ENCODE measurements around the gene AK9.
"Not testable (repeated sequence)": the region's sequence is repeated elsewhere in the genome, so short reads cannot be mapped to it uniquely, and the experiment has no call there.

AK9 gene

GRCh38 chr6:109686566-109687265 lies 4.3 kb downstream of the AK9 start:
- ATAC-seq = no peak
- no peak for TF ChIP-seq ESRRG (CRISPR knock-in tag; IDR thresholded peaks at IDR 0.05)
- no peak for TF ChIP-seq RARB (CRISPR knock-in tag; IDR thresholded peaks at IDR 0.05)
- no peak for TF ChIP-seq SNAI2 (CRISPR knock-in tag; IDR thresholded peaks at IDR 0.05)
- TF ChIP-seq ZNF8 (CRISPR knock-in tag; IDR thresholded peaks at IDR 0.05) = no peak
- no peak for TF ChIP-seq ISL1 (CRISPR knock-in tag; IDR thresholded peaks at IDR 0.05)
- no peak for TF ChIP-seq CSRNP3 (CRISPR knock-in tag; IDR thresholded peaks at IDR 0.05)
- no peak for TF ChIP-seq ZFP3 (CRISPR knock-in tag; IDR thresholded peaks at IDR 0.05)
- TF ChIP-seq PPARA (CRISPR knock-in tag; IDR thresholded peaks at IDR 0.05; ENCODE audit: borderline replicate concordance) = no peak
- no peak for TF ChIP-seq ARNTL (CRISPR knock-in tag; IDR thresholded peaks at IDR 0.05; ENCODE audit: borderline replicate concordance, low read depth)
- TF ChIP-seq PATZ1 (CRISPR knock-in tag; IDR thresholded peaks at IDR 0.05; ENCODE audit: borderline replicate concordance) = no peak
- no peak for TF ChIP-seq ZNF565 (CRISPR knock-in tag; conservative IDR thresholded peaks at IDR 0.05; ENCODE audit: low read depth)
- no peak for TF ChIP-seq TOX (CRISPR knock-in tag; IDR thresholded peaks at IDR 0.05; ENCODE audit: borderline replicate concordance)

- ATAC-seq = not testable (repeated sequence)
Observed at GRCh38 chr6:109678661-109679505, 12.1 kb downstream of the AK9 start.

- ATAC-seq = no peak
- TF ChIP-seq BACH2 (CRISPR knock-in tag; IDR thresholded peaks at IDR 0.05; ENCODE audit: borderline replicate concordance) (no peak), ZNF8 (CRISPR knock-in tag; IDR thresholded peaks at IDR 0.05) (no peak), PPARA (CRISPR knock-in tag; IDR thresholded peaks at IDR 0.05; ENCODE audit: borderline replicate concordance) (no peak), OSR1 (CRISPR knock-in tag; IDR thresholded peaks at IDR 0.05) (no peak), POU6F1 (CRISPR knock-in tag; IDR thresholded peaks at IDR 0.05; ENCODE audit: borderline replicate concordance, low read depth) (no peak), ARNTL (CRISPR knock-in tag; IDR thresholded peaks at IDR 0.05; ENCODE audit: borderline replicate concordance, low read depth) (no peak)
Observed at GRCh38 chr6:109678240-109678639, 12.8 kb downstream of the AK9 start.

GRCh38 chr6:109676724-109677123 lies 14.3 kb downstream of the AK9 start:
- ATAC-seq = no peak
- no peak for TF ChIP-seq PPARA (CRISPR knock-in tag; IDR thresholded peaks at IDR 0.05; ENCODE audit: borderline replicate concordance)
- TF ChIP-seq TCF4 (CRISPR knock-in tag; IDR thresholded peaks at IDR 0.05; ENCODE audit: borderline replicate concordance) = no peak

GRCh38 chr6:109672839-109673238 lies 18.2 kb downstream of the AK9 start:
- TF ChIP-seq ZNF70 (CRISPR knock-in tag; IDR thresholded peaks at IDR 0.05) (no peak), ZNF565 (CRISPR knock-in tag; conservative IDR thresholded peaks at IDR 0.05; ENCODE audit: low read depth) (no peak)
- no peak for ATAC-seq

GRCh38 chr6:109672175-109672574 lies 18.8 kb downstream of the AK9 start:
- TF ChIP-seq TOX (CRISPR knock-in tag; IDR thresholded peaks at IDR 0.05; ENCODE audit: borderline replicate concordance) = no peak
- TF ChIP-seq TSHZ2 (CRISPR knock-in tag; IDR thresholded peaks at IDR 0.05) = no peak
- TF ChIP-seq POU6F1 (CRISPR knock-in tag; IDR thresholded peaks at IDR 0.05; ENCODE audit: borderline replicate concordance, low read depth) = no peak
- no peak for TF ChIP-seq GLIS3 (CRISPR knock-in tag; IDR thresholded peaks at IDR 0.05)
- peak; percentile 49 for ATAC-seq

Data from SK-N-SH treated with all-trans-retinoic acid at 6 μM for 48 hours (cell line).